Measurements from ENCODE around the gene NR2F6.

DNA sequence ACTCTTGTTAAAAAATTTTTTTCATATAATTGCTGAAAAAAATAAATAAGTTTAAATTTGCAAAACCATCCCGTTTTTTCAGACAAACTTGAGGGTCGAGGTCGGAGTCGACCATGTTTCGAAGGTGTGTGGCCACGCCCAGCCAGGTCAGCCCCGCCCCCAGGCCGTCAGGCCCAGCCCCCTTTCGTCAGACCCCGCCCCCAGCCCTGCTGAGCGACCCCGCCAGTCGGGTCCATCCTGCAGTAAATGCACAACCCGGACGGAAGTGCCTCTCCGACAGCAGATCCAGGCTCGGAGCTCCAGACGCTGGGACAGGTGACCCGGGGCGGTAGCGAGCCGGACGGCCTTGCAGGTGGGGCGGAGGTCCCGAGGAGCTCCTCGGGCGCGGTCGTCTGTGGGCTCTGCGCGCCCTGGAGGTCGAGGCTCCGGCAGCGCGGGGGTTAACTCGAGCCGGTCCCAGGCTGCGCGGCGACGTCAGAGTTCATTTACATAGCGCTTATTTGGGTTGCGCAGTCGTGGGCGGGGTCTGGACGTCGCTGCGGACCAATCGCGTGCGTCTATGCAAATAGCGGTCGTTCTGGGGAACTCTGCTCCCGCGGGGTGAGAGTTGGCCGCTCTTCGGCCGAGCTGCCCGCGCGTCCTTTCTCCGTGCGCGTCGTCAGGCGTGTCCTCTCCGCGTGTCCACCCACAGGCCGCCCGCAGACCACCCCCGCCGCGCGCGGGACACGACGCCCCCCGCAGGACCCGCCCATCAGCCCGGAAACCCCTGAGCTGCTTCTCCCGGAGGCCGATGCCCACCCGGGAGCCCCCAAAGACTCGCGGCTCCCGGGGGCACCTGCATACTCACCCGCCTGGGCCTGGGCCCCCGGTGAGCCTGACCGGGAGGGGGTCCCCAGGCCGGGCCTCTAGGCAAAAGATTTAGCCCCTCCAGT is 19.5 kb downstream of the NR2F6 start, which contains the start of gene OCEL1:
- TF ChIP-seq, protein P1, sequence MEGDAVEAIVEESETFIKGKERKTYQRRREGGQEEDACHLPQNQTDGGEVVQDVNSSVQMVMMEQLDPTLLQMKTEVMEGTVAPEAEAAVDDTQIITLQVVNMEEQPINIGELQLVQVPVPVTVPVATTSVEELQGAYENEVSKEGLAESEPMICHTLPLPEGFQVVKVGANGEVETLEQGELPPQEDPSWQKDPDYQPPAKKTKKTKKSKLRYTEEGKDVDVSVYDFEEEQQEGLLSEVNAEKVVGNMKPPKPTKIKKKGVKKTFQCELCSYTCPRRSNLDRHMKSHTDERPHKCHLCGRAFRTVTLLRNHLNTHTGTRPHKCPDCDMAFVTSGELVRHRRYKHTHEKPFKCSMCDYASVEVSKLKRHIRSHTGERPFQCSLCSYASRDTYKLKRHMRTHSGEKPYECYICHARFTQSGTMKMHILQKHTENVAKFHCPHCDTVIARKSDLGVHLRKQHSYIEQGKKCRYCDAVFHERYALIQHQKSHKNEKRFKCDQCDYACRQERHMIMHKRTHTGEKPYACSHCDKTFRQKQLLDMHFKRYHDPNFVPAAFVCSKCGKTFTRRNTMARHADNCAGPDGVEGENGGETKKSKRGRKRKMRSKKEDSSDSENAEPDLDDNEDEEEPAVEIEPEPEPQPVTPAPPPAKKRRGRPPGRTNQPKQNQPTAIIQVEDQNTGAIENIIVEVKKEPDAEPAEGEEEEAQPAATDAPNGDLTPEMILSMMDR (conservative IDR thresholded peaks at IDR 0.05): no peak
- no peak for TF ChIP-seq ZFX (IDR thresholded peaks at IDR 0.05)

Measured in C4-2B (cell line).